Endothelial cell of umbilical vein (primary cell): ENCODE results near the gene EIF2AK2.

ENCODE experiments used
- POLR2AphosphoS5 ChIP-seq: IDR thresholded peaks from 2 replicates; pipeline ENCODE4 v1.6.1; 2012; ENCODE audit warnings: low read depth, mild to moderate bottlenecking, control low read depth, low read length, moderate library complexity; ENCODE audit not compliant: insufficient read depth
- TF ChIP-seq, protein P1 (sequence below), 2 donors: IDR thresholded peaks; 1 replicate in 1 of 2; 2 replicates in 1 of 2; pipeline ENCODE4 v1.5.1; 2011; ENCODE audit warnings: low read length in 2 of 2, mild to moderate bottlenecking in 2 of 2, moderate library complexity in 2 of 2, control low read depth in 1 of 2, inconsistent platforms in 1 of 2, low read depth in 1 of 2; ENCODE audit not compliant: insufficient read depth in 1 of 2; ENCODE audit errors: extremely low read depth in 1 of 2

DNA sequence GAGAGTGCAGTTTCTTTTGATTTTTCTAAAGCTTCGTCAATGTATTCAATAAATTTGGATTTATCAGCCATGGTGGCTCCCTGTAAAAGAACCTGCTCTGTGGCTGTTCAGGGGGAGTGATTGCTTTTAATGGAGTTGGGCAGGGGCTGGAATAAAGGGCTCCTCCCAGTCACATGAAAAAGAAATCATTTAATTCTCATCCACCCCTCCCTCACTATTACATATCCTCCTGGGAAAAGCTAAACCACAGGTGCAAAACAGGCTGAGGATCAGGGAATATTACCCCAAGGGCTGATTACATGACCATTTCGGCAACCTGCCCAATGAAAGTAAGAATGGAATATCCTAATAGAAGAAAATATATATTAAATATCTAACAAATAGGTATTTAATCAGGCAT lies 31.8 kb upstream of the EIF2AK2 start, which contains the start of gene SULT6B1:
- no peak for TF ChIP-seq POLR2AphosphoS5
- TF ChIP-seq, protein P1, sequence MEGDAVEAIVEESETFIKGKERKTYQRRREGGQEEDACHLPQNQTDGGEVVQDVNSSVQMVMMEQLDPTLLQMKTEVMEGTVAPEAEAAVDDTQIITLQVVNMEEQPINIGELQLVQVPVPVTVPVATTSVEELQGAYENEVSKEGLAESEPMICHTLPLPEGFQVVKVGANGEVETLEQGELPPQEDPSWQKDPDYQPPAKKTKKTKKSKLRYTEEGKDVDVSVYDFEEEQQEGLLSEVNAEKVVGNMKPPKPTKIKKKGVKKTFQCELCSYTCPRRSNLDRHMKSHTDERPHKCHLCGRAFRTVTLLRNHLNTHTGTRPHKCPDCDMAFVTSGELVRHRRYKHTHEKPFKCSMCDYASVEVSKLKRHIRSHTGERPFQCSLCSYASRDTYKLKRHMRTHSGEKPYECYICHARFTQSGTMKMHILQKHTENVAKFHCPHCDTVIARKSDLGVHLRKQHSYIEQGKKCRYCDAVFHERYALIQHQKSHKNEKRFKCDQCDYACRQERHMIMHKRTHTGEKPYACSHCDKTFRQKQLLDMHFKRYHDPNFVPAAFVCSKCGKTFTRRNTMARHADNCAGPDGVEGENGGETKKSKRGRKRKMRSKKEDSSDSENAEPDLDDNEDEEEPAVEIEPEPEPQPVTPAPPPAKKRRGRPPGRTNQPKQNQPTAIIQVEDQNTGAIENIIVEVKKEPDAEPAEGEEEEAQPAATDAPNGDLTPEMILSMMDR (IDR thresholded peaks at IDR 0.05; ENCODE audit: extremely low read depth in 1 of 2, insufficient read depth in 1 of 2, low read depth in 1 of 2, low read length in 2 of 2): no peak
